Measurements from ENCODE around the gene SLC16A9. TPM values are rescaled to one million over a fixed set of nuclear protein-coding genes. Genes with fewer than 3 reads are reported as not detected.

SLC16A9 gene
- total RNA-seq, 2 donors from 2014 or later, result 15.6 to 24.3 TPM

DNA sequence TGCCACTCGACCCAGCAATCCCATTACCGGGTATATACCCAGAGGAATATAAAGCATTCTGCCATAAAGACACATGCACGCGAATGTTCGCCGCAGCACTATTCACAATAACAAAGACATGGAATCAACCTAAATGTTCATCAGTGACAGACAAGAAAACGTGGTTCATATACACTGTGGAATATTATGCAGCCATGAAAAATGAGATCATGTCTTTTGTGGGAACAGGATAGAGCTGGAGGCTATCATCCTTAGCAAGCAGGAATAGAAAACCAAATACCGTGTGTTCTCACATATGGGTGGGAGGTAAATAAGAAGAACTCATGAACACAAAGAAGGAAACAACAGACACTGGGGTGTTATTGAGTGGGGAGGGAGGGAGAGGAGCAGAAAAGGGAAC, 84.7 kb downstream of the SLC16A9 start:
- no peaks in the 10 kb centered on the region for H3K27me3 ChIP-seq
- no peak overlapping the region for H3K9ac ChIP-seq (ENCODE audit: low read depth in 2 of 2, low read length in 2 of 2)
- H3K9me3 ChIP-seq, result no peaks in the 10 kb centered on the region
- peaks cover 4% of the 10 kb centered on the region for H3K4me1 ChIP-seq
- intact Hi-C loops (cut with DNase I), result loop anchor here (5.0 kb wide), 4 partner anchors 182 to 843 kb away; no protein-coding TSS in a partner anchor
- no peak overlapping the region for H3K27ac ChIP-seq
- DNase-seq, result no peak
- no peak overlapping the region for H3K4me3 ChIP-seq
- TF ChIP-seq CTCF (IDR thresholded peaks at IDR 0.05), result no peak
- no peaks in the 10 kb centered on the region for H3K36me3 ChIP-seq

DNA sequence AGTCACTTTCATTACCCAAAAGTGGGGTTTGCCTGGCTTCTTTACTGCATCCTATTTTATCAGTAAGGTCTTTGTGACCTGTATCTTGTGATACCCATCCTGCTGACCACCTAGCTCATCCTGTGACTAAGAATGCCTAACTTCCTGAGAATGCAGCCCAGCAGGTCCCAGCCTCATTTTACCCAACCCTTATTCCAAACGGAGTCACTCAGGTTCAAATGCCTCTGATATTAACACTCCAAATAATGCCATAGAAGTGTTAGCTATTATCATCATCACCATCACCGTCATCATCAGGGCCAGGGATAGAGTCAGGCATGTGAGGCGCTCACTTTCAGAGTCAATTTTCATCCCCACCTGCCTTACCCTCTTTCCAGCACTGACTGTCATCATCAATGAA, 85.5 kb downstream of the SLC16A9 start:
- no peak overlapping the region for H3K27ac ChIP-seq
- intact Hi-C loops (cut with DNase I), result loop anchor here (5.0 kb wide), 2 partner anchors 672 to 842 kb away; no protein-coding TSS in a partner anchor

GRCh38 chr10:59623133-59624121, 86.2 kb downstream of the SLC16A9 start:
- no peaks in the 10 kb centered on the region for H3K36me3 ChIP-seq
- H3K27me3 ChIP-seq, result no peaks in the 10 kb centered on the region
- H3K9me3 ChIP-seq, result no peaks in the 10 kb centered on the region
- no peak for TF ChIP-seq CTCF (IDR thresholded peaks at IDR 0.05)
- no peak overlapping the region for H3K9ac ChIP-seq (ENCODE audit: low read depth in 2 of 2, low read length in 2 of 2)
- intact Hi-C loops (cut with DNase I), result loop anchor here (5.0 kb wide), 2 partner anchors 671 to 841 kb away; no protein-coding TSS in a partner anchor
- peaks cover 4% of the 10 kb centered on the region for H3K4me1 ChIP-seq
- no peak for DNase-seq
- no peak overlapping the region for H3K4me3 ChIP-seq
- H3K27ac ChIP-seq, result no peak overlapping the region

More for the DNA sequence above, 85.5 kb downstream of the SLC16A9 start:
- no peak overlapping the region for H3K9ac ChIP-seq (ENCODE audit: low read depth in 2 of 2, low read length in 2 of 2)
- H3K27me3 ChIP-seq, result no peaks in the 10 kb centered on the region
- no peak overlapping the region for H3K4me3 ChIP-seq
- no peaks in the 10 kb centered on the region for H3K9me3 ChIP-seq
- no peak for TF ChIP-seq CTCF (IDR thresholded peaks at IDR 0.05)
- no peaks in the 10 kb centered on the region for H3K36me3 ChIP-seq
- H3K4me1 ChIP-seq, result peaks cover 4% of the 10 kb centered on the region
- no peak for DNase-seq

- H3K36me3 ChIP-seq, result no peaks in the 10 kb centered on the region
- peak; percentile 60 for DNase-seq
- no peak overlapping the region for H3K4me3 ChIP-seq
- no peaks in the 10 kb centered on the region for H3K27me3 ChIP-seq
- peak; percentile 50 for TF ChIP-seq CTCF (IDR thresholded peaks at IDR 0.05)
- H3K9ac ChIP-seq (ENCODE audit: low read depth in 2 of 2, low read length in 2 of 2), result no peak overlapping the region
- H3K4me1 ChIP-seq, result peaks cover 4% of the 10 kb centered on the region
- intact Hi-C loops (cut with DNase I), result loop anchor here (5.0 kb wide), 2 partner anchors 670 to 840 kb away; no protein-coding TSS in a partner anchor
- no peak overlapping the region for H3K27ac ChIP-seq
- no peaks in the 10 kb centered on the region for H3K9me3 ChIP-seq
Measured at GRCh38 chr10:59622320-59623132, 87.1 kb downstream of the SLC16A9 start.

DNA sequence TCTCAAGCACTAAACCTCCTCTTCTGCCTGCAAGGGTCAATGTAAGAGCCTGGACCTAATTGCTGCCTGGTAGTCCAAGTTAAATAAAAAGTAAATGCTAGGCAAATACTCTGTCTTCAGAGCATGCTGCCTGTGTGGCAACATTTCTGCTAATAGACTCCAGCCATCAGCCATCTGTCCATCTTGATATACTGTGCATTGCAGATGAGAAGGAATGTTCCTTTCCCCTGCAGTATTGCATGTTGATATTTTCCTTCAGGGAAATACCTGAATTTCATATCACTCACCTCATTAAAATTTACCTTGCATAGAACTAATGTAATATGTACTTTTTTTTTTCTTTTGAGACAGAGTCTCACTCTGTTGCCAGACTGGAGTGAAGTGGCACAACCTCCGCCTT, 87.9 kb downstream of the SLC16A9 start:
- H3K4me3 ChIP-seq, result no peak overlapping the region
- no peaks in the 10 kb centered on the region for H3K27me3 ChIP-seq
- intact Hi-C loops (cut with DNase I), result loop anchor here (5.0 kb wide), 2 partner anchors 669 to 839 kb away; no protein-coding TSS in a partner anchor
- DNase-seq, result no peak
- H3K9me3 ChIP-seq, result no peaks in the 10 kb centered on the region
- no peak overlapping the region for H3K27ac ChIP-seq
- no peak for TF ChIP-seq CTCF (IDR thresholded peaks at IDR 0.05)
- H3K36me3 ChIP-seq, result no peaks in the 10 kb centered on the region
- peaks cover 4% of the 10 kb centered on the region for H3K4me1 ChIP-seq
- H3K9ac ChIP-seq (ENCODE audit: low read depth in 2 of 2, low read length in 2 of 2), result no peak overlapping the region

Measured in colonic mucosa (tissue), 4 donors.